ENCODE measurements around the gene TUBA3E. TPM values are rescaled to one million over a fixed set of nuclear protein-coding genes. Genes with fewer than 3 reads are reported as not detected.
"Not testable (repeated sequence)": the region's sequence is repeated elsewhere in the genome, so short reads cannot be mapped to it uniquely, and the experiment has no call there.

Gene TUBA3E
- polyA plus RNA-seq, 1 donor from 2014 or later: not detected

- no peak overlapping the region for H3K4me2 ChIP-seq (ENCODE audit: low read length)
- H3K9ac ChIP-seq (ENCODE audit: low read length): no peak overlapping the region
- H3K27me3 ChIP-seq (ENCODE audit: insufficient read depth, low read depth, low read length): no peaks in the 10 kb centered on the region
- no peak overlapping the region for H3K4me3 ChIP-seq (ENCODE audit: low read length)
- no peaks in the 10 kb centered on the region for H3F3A ChIP-seq (ENCODE audit: insufficient read depth, low read length, poor library complexity, severe bottlenecking)
- no peaks in the 10 kb centered on the region for H3K79me2 ChIP-seq (replicated peaks; ENCODE audit: insufficient read depth, low read length)
- no peak overlapping the region for H3K27ac ChIP-seq (ENCODE audit: low read length)
- no peaks in the 10 kb centered on the region for H3K9me2 ChIP-seq (ENCODE audit: insufficient read depth, low read length)
- no peak overlapping the region for H2AFZ ChIP-seq (ENCODE audit: low read depth, low read length)
- H3K9me3 ChIP-seq (ENCODE audit: low read length): no peaks in the 10 kb centered on the region
- TF ChIP-seq, protein P1, sequence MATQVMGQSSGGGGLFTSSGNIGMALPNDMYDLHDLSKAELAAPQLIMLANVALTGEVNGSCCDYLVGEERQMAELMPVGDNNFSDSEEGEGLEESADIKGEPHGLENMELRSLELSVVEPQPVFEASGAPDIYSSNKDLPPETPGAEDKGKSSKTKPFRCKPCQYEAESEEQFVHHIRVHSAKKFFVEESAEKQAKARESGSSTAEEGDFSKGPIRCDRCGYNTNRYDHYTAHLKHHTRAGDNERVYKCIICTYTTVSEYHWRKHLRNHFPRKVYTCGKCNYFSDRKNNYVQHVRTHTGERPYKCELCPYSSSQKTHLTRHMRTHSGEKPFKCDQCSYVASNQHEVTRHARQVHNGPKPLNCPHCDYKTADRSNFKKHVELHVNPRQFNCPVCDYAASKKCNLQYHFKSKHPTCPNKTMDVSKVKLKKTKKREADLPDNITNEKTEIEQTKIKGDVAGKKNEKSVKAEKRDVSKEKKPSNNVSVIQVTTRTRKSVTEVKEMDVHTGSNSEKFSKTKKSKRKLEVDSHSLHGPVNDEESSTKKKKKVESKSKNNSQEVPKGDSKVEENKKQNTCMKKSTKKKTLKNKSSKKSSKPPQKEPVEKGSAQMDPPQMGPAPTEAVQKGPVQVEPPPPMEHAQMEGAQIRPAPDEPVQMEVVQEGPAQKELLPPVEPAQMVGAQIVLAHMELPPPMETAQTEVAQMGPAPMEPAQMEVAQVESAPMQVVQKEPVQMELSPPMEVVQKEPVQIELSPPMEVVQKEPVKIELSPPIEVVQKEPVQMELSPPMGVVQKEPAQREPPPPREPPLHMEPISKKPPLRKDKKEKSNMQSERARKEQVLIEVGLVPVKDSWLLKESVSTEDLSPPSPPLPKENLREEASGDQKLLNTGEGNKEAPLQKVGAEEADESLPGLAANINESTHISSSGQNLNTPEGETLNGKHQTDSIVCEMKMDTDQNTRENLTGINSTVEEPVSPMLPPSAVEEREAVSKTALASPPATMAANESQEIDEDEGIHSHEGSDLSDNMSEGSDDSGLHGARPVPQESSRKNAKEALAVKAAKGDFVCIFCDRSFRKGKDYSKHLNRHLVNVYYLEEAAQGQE (IDR thresholded peaks at IDR 0.05; ENCODE audit: borderline replicate concordance): no peak
- TF ChIP-seq RAD21 (conservative IDR thresholded peaks at IDR 0.05) (no peak), TAF1 (IDR thresholded peaks at IDR 0.05; ENCODE audit: low read depth) (no peak), SMC3 (conservative IDR thresholded peaks at IDR 0.05; ENCODE audit: poor library complexity) (no peak), EP300 (conservative IDR thresholded peaks at IDR 0.05; ENCODE audit: poor library complexity, severe bottlenecking) (no peak), CTCF (IDR thresholded peaks at IDR 0.05; ENCODE audit: poor library complexity, severe bottlenecking) (no peak), POLR2AphosphoS5 (IDR thresholded peaks at IDR 0.05) (no peak), MXI1 (conservative IDR thresholded peaks at IDR 0.05; ENCODE audit: poor library complexity, severe bottlenecking) (no peak), EZH2 (IDR thresholded peaks at IDR 0.05; ENCODE audit: borderline replicate concordance, insufficient read depth, low read length, poor library complexity, severe bottlenecking) (no peak)
- H4K20me1 ChIP-seq (ENCODE audit: insufficient read depth): no peaks in the 10 kb centered on the region
- no peaks in the 10 kb centered on the region for H3K36me3 ChIP-seq (ENCODE audit: insufficient read depth, low read length)
Observed at GRCh38 chr2:130158631-130159030, 39.6 kb downstream of the TUBA3E start.

GRCh38 chr2:130157825-130158514, 40.3 kb downstream of the TUBA3E start:
- H4K20me1 ChIP-seq (ENCODE audit: insufficient read depth); H3K9ac ChIP-seq (ENCODE audit: low read length); H3K79me2 ChIP-seq (replicated peaks; ENCODE audit: insufficient read depth, low read length); H3K4me3 ChIP-seq (ENCODE audit: low read length); H3K27ac ChIP-seq (ENCODE audit: low read length); H3K36me3 ChIP-seq (ENCODE audit: insufficient read depth, low read length); H3K4me2 ChIP-seq (ENCODE audit: low read length); H3K9me2 ChIP-seq (ENCODE audit: insufficient read depth, low read length); H3K9me3 ChIP-seq (ENCODE audit: low read length); H3F3A ChIP-seq (ENCODE audit: insufficient read depth, low read length, poor library complexity, severe bottlenecking); H2AFZ ChIP-seq (ENCODE audit: low read depth, low read length); H3K27me3 ChIP-seq (ENCODE audit: insufficient read depth, low read depth, low read length): not testable (repeated sequence)

GRCh38 chr2:130157354-130157753, 40.9 kb downstream of the TUBA3E start:
- H3F3A ChIP-seq (ENCODE audit: insufficient read depth, low read length, poor library complexity, severe bottlenecking): not testable (repeated sequence)

More at GRCh38 chr2:130157354-130157753, 40.9 kb downstream of the TUBA3E start:
- H3K79me2 ChIP-seq (replicated peaks; ENCODE audit: insufficient read depth, low read length); H3K36me3 ChIP-seq (ENCODE audit: insufficient read depth, low read length); H3K9me2 ChIP-seq (ENCODE audit: insufficient read depth, low read length); H2AFZ ChIP-seq (ENCODE audit: low read depth, low read length); H3K27ac ChIP-seq (ENCODE audit: low read length); H3K4me2 ChIP-seq (ENCODE audit: low read length); H3K9ac ChIP-seq (ENCODE audit: low read length); H3K4me3 ChIP-seq (ENCODE audit: low read length); H3K9me3 ChIP-seq (ENCODE audit: low read length); H4K20me1 ChIP-seq (ENCODE audit: insufficient read depth); H3K27me3 ChIP-seq (ENCODE audit: insufficient read depth, low read depth, low read length): not testable (repeated sequence)

All from neural cell (in vitro differentiated cells).